Esophagus squamous epithelium (tissue), 5 donors: ENCODE data around the gene MRPL1. TPM values are rescaled to one million over a fixed set of nuclear protein-coding genes. Genes with fewer than 3 reads are reported as not detected.

Source experiments
- DNase-seq: peaks from one replicate; lab custom pipeline; 2025; lab: John Stamatoyannopoulos, UW
- H3K27ac ChIP-seq, 4 donors: fragments of 200-600 bp; sonication (generic); one replicate each; pipeline ENCODE4 v1.5.1; 2016 to 2019; ENCODE audit warnings: mild to moderate bottlenecking in 1 of 4
- H3K27me3 ChIP-seq, 4 donors: fragments of 200-600 bp; sonication (generic); 1 replicate in 3 of 4; 2 replicates in 1 of 4; pipeline versions ENCODE4 v1.5.1 to v1.6.0; 2017 to 2021; ENCODE audit warnings: antibody characterized with exemption in 1 of 4
- H3K36me3 ChIP-seq, 3 donors: fragments of 200-600 bp; sonication (generic); one replicate each; pipeline ENCODE4 v1.5.1; 2016 to 2019
- H3K4me1 ChIP-seq, 3 donors: fragments of 200-600 bp; sonication (generic); one replicate each; pipeline ENCODE4 v1.5.1; 2017 to 2019
- H3K4me3 ChIP-seq, 4 donors: fragments of 200-600 bp; sonication (generic); 1 replicate in 3 of 4; 2 replicates in 1 of 4; pipeline ENCODE4 v1.5.1; 2016 to 2019; ENCODE audit warnings: mild to moderate bottlenecking in 2 of 4, moderate library complexity in 1 of 4
- H3K9me3 ChIP-seq, 3 donors: fragments of 200-600 bp; sonication (generic); one replicate each; pipeline ENCODE4 v1.5.1; 2016 to 2019
- CTCF ChIP-seq, 6 experiments: fragments of 450-650 bp in 4 of 6; fragments of 200-600 bp in 2 of 6; sonication (generic) in 2 of 6; IDR thresholded peaks; one replicate each; pipeline ENCODE4 v1.5.1; 2016 to 2019; ENCODE audit warnings: antibody characterized with exemption in 6 of 6, mild to moderate bottlenecking in 4 of 6, moderate library complexity in 4 of 6
- POLR2A ChIP-seq, 4 donors: fragments of 450-650 bp; IDR thresholded peaks; one replicate each; pipeline ENCODE4 v1.6.1; 2017; ENCODE audit warnings: antibody characterized with exemption in 4 of 4, mild to moderate bottlenecking in 4 of 4, moderate library complexity in 3 of 4
- WGBS, 2 donors: methylation state at CpG; one replicate each; pipeline ENCODE4 v1.1.5; 2018; 5-methylcytosine and 5-hydroxymethylcytosine counted together
- intact Hi-C: fragments of 100-400 bp; cut with DNase I; formaldehyde crosslinking; loops from one replicate; pipeline ENCODE4 v1.15.0; 2022
- total RNA-seq, 4 donors: library from RNA; depleted of rRNA; stranded (reverse); fragments of >200 nt; gene quantifications; one replicate each; pipeline ENCODE4 v1.1.0, GENCODE V29; 2016
- donor health status: DM: yes; HTN: yes; CAD: no.

MRPL1 gene
- total RNA-seq, 4 donors from 2014 or later = 12.9 to 34.5 (median 28.4) TPM

- H3K9me3 ChIP-seq = no peaks in the 10 kb centered on the region
Measured at GRCh38 chr4:77911091-77911490, 48.5 kb downstream of the MRPL1 start.

GRCh38 chr4:77911842-77912450 is 49.3 kb downstream of the MRPL1 start:
- H3K4me3 ChIP-seq = no peak overlapping the region
- intact Hi-C loops = no loop called here

More at GRCh38 chr4:77911091-77911490, 48.5 kb downstream of the MRPL1 start:
- Histone ChIP-seq H3K36me3 (peaks cover 0 to 57% (median 0%) of the 10 kb centered on the region in 3 donors), H3K27ac (no peak overlapping the region), H3K4me3 (no peak overlapping the region), H3K27me3 (no peaks in the 10 kb centered on the region), H3K4me1 (no peaks in the 10 kb centered on the region)
- 87 to 89% methylated on average over 1 of the region's 1 CpG for WGBS, 2 donors
- TF ChIP-seq POLR2A (IDR thresholded peaks at IDR 0.05) = no peak
- no peak for TF ChIP-seq CTCF (IDR thresholded peaks at IDR 0.05)
- no peak for DNase-seq
- intact Hi-C loops = no loop called here

GRCh38 chr4:77913348-77913747 is 50.7 kb downstream of the MRPL1 start:
- no peak for DNase-seq
- intact Hi-C loops = no loop called here

More at GRCh38 chr4:77911842-77912450, 49.3 kb downstream of the MRPL1 start:
- Histone ChIP-seq H3K9me3 (no peaks in the 10 kb centered on the region), H3K27ac (no peak overlapping the region), H3K36me3 (peaks cover 0 to 50% (median 0%) of the 10 kb centered on the region in 3 donors), H3K4me1 (no peaks in the 10 kb centered on the region), H3K27me3 (no peaks in the 10 kb centered on the region)
- no peak for DNase-seq
- 75 to 79% methylated on average over 3 of the region's 3 CpGs for WGBS, 2 donors
- TF ChIP-seq CTCF (IDR thresholded peaks at IDR 0.05) = no peak
- no peak for TF ChIP-seq POLR2A (IDR thresholded peaks at IDR 0.05)

GRCh38 chr4:77917075-77917474 is 54.4 kb downstream of the MRPL1 start:
- Histone ChIP-seq H3K36me3 (peaks cover 0 to 7% (median 0%) of the 10 kb centered on the region in 3 donors), H3K27me3 (no peaks in the 10 kb centered on the region), H3K4me3 (no peak overlapping the region), H3K9me3 (no peaks in the 10 kb centered on the region), H3K27ac (no peak overlapping the region), H3K4me1 (peaks cover 0 to 31% (median 0%) of the 10 kb centered on the region in 3 donors)
- no peak for TF ChIP-seq CTCF (IDR thresholded peaks at IDR 0.05)
- no peak for TF ChIP-seq POLR2A (IDR thresholded peaks at IDR 0.05)
- intact Hi-C loops = no loop called here
- DNase-seq = no peak
- WGBS, 2 donors = 96 to 97% methylated on average over 2 of the region's 2 CpGs

More at GRCh38 chr4:77913348-77913747, 50.7 kb downstream of the MRPL1 start:
- Histone ChIP-seq H3K9me3 (no peaks in the 10 kb centered on the region), H3K36me3 (peaks cover 0 to 36% (median 0%) of the 10 kb centered on the region in 3 donors), H3K27me3 (no peaks in the 10 kb centered on the region), H3K4me1 (peaks cover 0 to 3% (median 0%) of the 10 kb centered on the region in 3 donors), H3K4me3 (no peak overlapping the region), H3K27ac (no peak overlapping the region)
- 69 to 90% methylated on average over 3 of the region's 3 CpGs for WGBS, 2 donors
- TF ChIP-seq CTCF (IDR thresholded peaks at IDR 0.05) (no peak), POLR2A (IDR thresholded peaks at IDR 0.05) (no peak)

- no peaks in the 10 kb centered on the region for H3K9me3 ChIP-seq
- H3K4me1 ChIP-seq = peaks cover 0 to 35% (median 0%) of the 10 kb centered on the region in 3 donors
- TF ChIP-seq CTCF (IDR thresholded peaks at IDR 0.05) (no peak), POLR2A (IDR thresholded peaks at IDR 0.05) (no peak)
- intact Hi-C loops = no loop called here
- no peak overlapping the region for H3K4me3 ChIP-seq
- peaks cover 0 to 5% (median 0%) of the 10 kb centered on the region in 3 donors for H3K36me3 ChIP-seq
- no peak overlapping the region for H3K27ac ChIP-seq
- no peak for DNase-seq
- H3K27me3 ChIP-seq = no peaks in the 10 kb centered on the region
- WGBS, 2 donors = 88 to 92% methylated on average over 5 of the region's 5 CpGs
Measured at GRCh38 chr4:77917601-77918000, 55.0 kb downstream of the MRPL1 start.
